Measurements from ENCODE around the gene ZNF442. TPM values are rescaled to one million over a fixed set of nuclear protein-coding genes. Genes with fewer than 3 reads are reported as not detected.
A peak's percentile ranks its signal among the peaks of the same experiment; 100 is the strongest.
"Not testable (repeated sequence)": the region's sequence is repeated elsewhere in the genome, so short reads cannot be mapped to it uniquely, and the experiment has no call there.

Gene ZNF442
- total and polyA plus RNA-seq, 4 donors = 0.49 to 4.2 (median 1.8) TPM

DNA sequence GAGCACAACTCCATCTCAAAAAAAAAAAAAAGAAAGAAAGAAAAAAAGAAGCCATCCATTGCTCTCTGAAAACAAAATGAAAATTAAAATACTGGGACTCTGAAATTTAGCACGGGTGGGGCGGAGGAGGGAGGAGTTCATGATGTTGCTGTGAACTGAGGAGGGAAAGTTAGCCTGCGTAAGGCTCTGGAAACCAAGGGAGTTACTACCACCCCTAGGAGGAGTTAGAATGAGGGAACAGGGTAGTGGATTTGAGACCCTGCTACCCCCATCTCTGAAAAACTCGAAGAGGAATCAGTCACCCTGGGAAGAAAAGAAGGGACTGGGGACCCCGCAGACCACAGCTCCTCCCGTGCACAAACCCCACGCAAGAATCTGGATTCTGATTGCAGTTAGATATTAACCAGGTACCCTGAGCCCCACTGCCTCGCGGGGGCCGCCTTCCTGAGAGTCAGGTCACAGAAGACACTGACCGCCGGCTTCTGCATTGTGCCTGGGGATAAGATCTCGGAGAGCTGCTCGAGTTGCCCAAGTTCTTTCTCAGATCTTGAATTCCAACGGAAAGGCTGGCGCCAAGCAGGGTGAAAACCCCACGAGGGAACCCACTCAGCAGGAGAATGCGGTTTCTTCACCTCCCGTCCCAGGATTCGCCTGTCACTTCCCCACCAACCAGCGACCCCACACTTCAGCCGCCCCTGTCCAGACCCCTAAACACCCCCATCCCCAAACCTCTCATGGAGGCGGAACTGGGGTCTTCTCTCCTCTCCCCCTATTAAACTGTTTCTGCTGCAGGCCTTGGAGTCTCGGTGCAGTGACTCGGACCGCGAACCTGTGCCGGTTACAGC, 870 bp downstream of the ZNF442 start:
- Histone ChIP-seq H3K4me3 (ENCODE audit: low read depth in 1 of 3, low read length in 3 of 3) (peak overlapping the region; percentile 56 to 94 (median 73)), H3K36me3 (ENCODE audit: control insufficient read depth in 4 of 4, insufficient read depth in 3 of 4, low read depth in 1 of 4, low read length in 3 of 4) (no peaks in the 10 kb centered on the region), H3K9me3 (ENCODE audit: control insufficient read depth in 4 of 4, low read length in 3 of 4) (peaks cover 0 to 2% (median 0%) of the 10 kb centered on the region in 4 donors), H3K27me3 (ENCODE audit: control insufficient read depth in 4 of 4, insufficient read depth in 4 of 4, low read length in 3 of 4) (no peaks in the 10 kb centered on the region), H3K4me1 (ENCODE audit: control insufficient read depth in 4 of 4, insufficient read depth in 4 of 4, low read length in 3 of 4) (peaks cover 0 to 14% (median 0%) of the 10 kb centered on the region in 4 donors), H3K9ac (ENCODE audit: low read depth in 1 of 2, low read length in 2 of 2) (peak overlapping the region; percentile 32 to 77), H3K27ac (ENCODE audit: low read depth in 1 of 2, low read length in 2 of 2) (peak overlapping the region; percentile 73 to 81)
- WGBS = 5% methylated on average over 28 of the region's 28 CpGs
- DNase-seq (ENCODE audit: low spot score) = peak; percentile 40
- TF ChIP-seq TAF1 (conservative IDR thresholded peaks at IDR 0.05) = no peak
- TF ChIP-seq, protein P1, sequence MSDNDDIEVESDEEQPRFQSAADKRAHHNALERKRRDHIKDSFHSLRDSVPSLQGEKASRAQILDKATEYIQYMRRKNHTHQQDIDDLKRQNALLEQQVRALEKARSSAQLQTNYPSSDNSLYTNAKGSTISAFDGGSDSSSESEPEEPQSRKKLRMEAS (IDR thresholded peaks at IDR 0.05) = no peak
- TF ChIP-seq EGR1 (IDR thresholded peaks at IDR 0.05; ENCODE audit: low read depth in 2 of 2) = no peak
- TF ChIP-seq FOXA2 (IDR thresholded peaks at IDR 0.05) = no peak
- no peak for TF ChIP-seq CTCF (IDR thresholded peaks at IDR 0.05; ENCODE audit: low read depth, low read length, missing input control)

- WGBS = 98% methylated on average over 30 of the region's 30 CpGs
- peaks cover 0 to 14% (median 0%) of the 10 kb centered on the region in 4 donors for H3K4me1 ChIP-seq (ENCODE audit: control insufficient read depth in 4 of 4, insufficient read depth in 4 of 4, low read length in 3 of 4)
- not testable (repeated sequence) for H3K36me3 ChIP-seq (ENCODE audit: control insufficient read depth in 4 of 4, insufficient read depth in 3 of 4, low read depth in 1 of 4, low read length in 3 of 4); H3K27ac ChIP-seq (ENCODE audit: low read depth in 1 of 2, low read length in 2 of 2); H3K4me3 ChIP-seq (ENCODE audit: low read depth in 1 of 3, low read length in 3 of 3); H3K9me3 ChIP-seq (ENCODE audit: control insufficient read depth in 4 of 4, low read length in 3 of 4); H3K9ac ChIP-seq (ENCODE audit: low read depth in 1 of 2, low read length in 2 of 2); DNase-seq (ENCODE audit: low spot score); H3K27me3 ChIP-seq (ENCODE audit: control insufficient read depth in 4 of 4, insufficient read depth in 4 of 4, low read length in 3 of 4)
These were observed 3.2 kb downstream of the ZNF442 start for GRCh38 chr19:12362236-12362635.

DNA sequence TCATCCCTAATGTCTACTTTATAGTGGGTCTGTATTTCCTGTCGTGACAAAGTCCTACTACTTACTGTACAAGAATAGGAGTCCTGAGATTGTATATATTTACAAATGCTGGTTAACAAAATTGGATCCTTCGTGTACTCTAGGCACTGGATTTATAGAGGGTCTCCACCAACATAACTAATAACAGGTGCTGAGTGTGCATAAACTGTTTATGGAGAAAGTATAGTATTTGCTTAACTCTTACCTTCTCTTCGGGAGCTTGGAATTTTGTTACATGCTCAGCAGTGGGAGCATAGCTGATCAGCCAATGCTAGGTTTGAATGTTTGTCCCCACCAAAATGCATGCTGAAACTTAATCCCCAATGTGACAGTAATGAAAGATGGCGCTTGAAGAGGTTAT, 12.1 kb downstream of the ZNF442 start:
- DNase-seq (ENCODE audit: low spot score) = no peak
- whole genome bisulfite sequencing = 96% methylated on average over 4 of the region's 4 CpGs
- no peak overlapping the region for H3K27ac ChIP-seq (ENCODE audit: low read depth in 1 of 2, low read length in 2 of 2)
- H3K36me3 ChIP-seq (ENCODE audit: control insufficient read depth in 4 of 4, insufficient read depth in 3 of 4, low read depth in 1 of 4, low read length in 3 of 4) = peaks cover 9 to 36% (median 28%) of the 10 kb centered on the region in 4 donors
- H3K4me1 ChIP-seq (ENCODE audit: control insufficient read depth in 4 of 4, insufficient read depth in 4 of 4, low read length in 3 of 4) = no peaks in the 10 kb centered on the region
- H3K9ac ChIP-seq (ENCODE audit: low read depth in 1 of 2, low read length in 2 of 2) = no peak overlapping the region
- H3K27me3 ChIP-seq (ENCODE audit: control insufficient read depth in 4 of 4, insufficient read depth in 4 of 4, low read length in 3 of 4) = no peaks in the 10 kb centered on the region
- H3K4me3 ChIP-seq (ENCODE audit: low read depth in 1 of 3, low read length in 3 of 3) = peak overlapping the region in 2 of 3 donors; percentile 42 to 54
- peaks cover 36 to 64% (median 50%) of the 10 kb centered on the region in 4 donors for H3K9me3 ChIP-seq (ENCODE audit: control insufficient read depth in 4 of 4, low read length in 3 of 4)
- TF ChIP-seq HNF4G (IDR thresholded peaks at IDR 0.05) (no peak), YY1 (IDR thresholded peaks at IDR 0.05) (no peak), EGR1 (IDR thresholded peaks at IDR 0.05; ENCODE audit: low read depth in 2 of 2) (no peak), TAF1 (conservative IDR thresholded peaks at IDR 0.05) (no peak), CTCF (IDR thresholded peaks at IDR 0.05; ENCODE audit: low read depth, low read length, missing input control) (no peak), FOXA2 (IDR thresholded peaks at IDR 0.05) (no peak), JUND (IDR thresholded peaks at IDR 0.05) (no peak), RAD21 (IDR thresholded peaks at IDR 0.05) (no peak), REST (IDR thresholded peaks at IDR 0.05) (no peak), HNF4A (conservative IDR thresholded peaks at IDR 0.05) (no peak), NR2F2 (IDR thresholded peaks at IDR 0.05) (no peak), FOXA1 (IDR thresholded peaks at IDR 0.05) (no peak), GABPA (IDR thresholded peaks at IDR 0.05 in 1 of 2, conservative IDR thresholded peaks at IDR 0.05 in 1 of 2) (no peak)
- TF ChIP-seq, protein P2, sequence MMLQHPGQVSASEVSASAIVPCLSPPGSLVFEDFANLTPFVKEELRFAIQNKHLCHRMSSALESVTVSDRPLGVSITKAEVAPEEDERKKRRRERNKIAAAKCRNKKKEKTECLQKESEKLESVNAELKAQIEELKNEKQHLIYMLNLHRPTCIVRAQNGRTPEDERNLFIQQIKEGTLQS (IDR thresholded peaks at IDR 0.05) = no peak
- TF ChIP-seq, protein P1 (IDR thresholded peaks at IDR 0.05) = no peak
